Subcutaneous abdominal adipose tissue (tissue), 5 donors: ENCODE data around the gene GYS1.

Experiments used
- H3K27ac ChIP-seq: one replicate; pipeline ENCODE4 v1.7.0; 2013; ENCODE audit warnings: low read depth, mild to moderate bottlenecking, inconsistent platforms, low read length, moderate library complexity
- H3K27me3 ChIP-seq, 5 donors: one replicate each; pipeline ENCODE4 v1.7.0; 2013; ENCODE audit warnings: low read length in 5 of 5, inconsistent platforms in 1 of 5; ENCODE audit not compliant: control insufficient read depth in 5 of 5, insufficient read depth in 4 of 5
- H3K36me3 ChIP-seq, 5 donors: one replicate each; pipeline ENCODE4 v1.7.0; 2013; ENCODE audit warnings: low read length in 5 of 5; ENCODE audit not compliant: control insufficient read depth in 5 of 5, insufficient read depth in 5 of 5
- H3K4me1 ChIP-seq, 5 donors: one replicate each; pipeline ENCODE4 v1.7.0; 2013; ENCODE audit warnings: low read length in 5 of 5, mild to moderate bottlenecking in 3 of 5, moderate library complexity in 1 of 5; ENCODE audit not compliant: control insufficient read depth in 5 of 5, insufficient read depth in 5 of 5
- H3K4me3 ChIP-seq, 5 donors: one replicate each; pipeline ENCODE4 v1.7.0; 2013; ENCODE audit warnings: low read length in 5 of 5, low read depth in 1 of 5
- H3K9ac ChIP-seq, 5 donors: one replicate each; pipeline ENCODE4 v1.7.0; 2013; ENCODE audit warnings: low read length in 5 of 5, mild to moderate bottlenecking in 4 of 5, moderate library complexity in 3 of 5
- H3K9me3 ChIP-seq, 5 donors: one replicate each; pipeline ENCODE4 v1.7.0; 2013; ENCODE audit warnings: low read length in 5 of 5; ENCODE audit not compliant: control insufficient read depth in 5 of 5
- donor health status: healthy.
- donor health status: healthy.
- donor health status: healthy.
- donor health status: healthy.
- donor health status: healthy.

GYS1 gene

GRCh38 chr19:48989701-48990291, 3.3 kb downstream of the GYS1 start:
- Histone ChIP-seq H3K9me3 (no peaks in the 10 kb centered on the region), H3K27me3 (no peaks in the 10 kb centered on the region), H3K27ac (peak overlapping the region; percentile 98), H3K4me3 (peak overlapping the region in 1 of 5 donors; percentile 53), H3K4me1 (peaks cover 6 to 64% (median 54%) of the 10 kb centered on the region in 5 donors), H3K9ac (no peak overlapping the region), H3K36me3 (peaks cover 0 to 38% (median 29%) of the 10 kb centered on the region in 5 donors)

- peaks cover 4 to 57% (median 46%) of the 10 kb centered on the region in 5 donors for H3K4me1 ChIP-seq
- no peak overlapping the region for H3K27ac ChIP-seq
- peak overlapping the region in 1 of 5 donors; percentile 11 for H3K9ac ChIP-seq
- H3K4me3 ChIP-seq, result no peak overlapping the region
- H3K27me3 ChIP-seq, result no peaks in the 10 kb centered on the region
- H3K36me3 ChIP-seq, result peaks cover 0 to 40% (median 32%) of the 10 kb centered on the region in 5 donors
- H3K9me3 ChIP-seq, result no peaks in the 10 kb centered on the region
Observed at GRCh38 chr19:48988860-48989259, 4.2 kb downstream of the GYS1 start.

DNA sequence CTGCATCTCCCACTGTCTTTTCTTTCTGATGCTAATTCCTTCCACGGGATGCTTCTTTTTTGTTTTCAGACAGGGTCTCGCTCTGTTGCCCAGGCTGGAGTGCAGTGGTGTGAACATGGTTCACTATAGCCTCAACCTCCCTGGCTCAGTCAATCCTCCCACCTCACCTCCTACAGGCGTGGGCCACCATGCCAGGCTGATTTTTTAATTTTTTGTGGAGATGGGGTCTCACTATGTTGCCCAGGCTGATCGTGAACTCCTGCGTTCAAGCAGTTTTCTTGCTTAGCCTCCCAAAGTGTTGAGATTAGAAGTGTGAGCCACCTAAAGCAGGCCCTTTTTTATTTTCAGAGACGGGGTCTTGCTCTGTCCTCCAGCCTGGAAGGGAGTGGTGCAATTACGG, 4.8 kb downstream of the GYS1 start:
- Histone ChIP-seq H3K27me3 (no peaks in the 10 kb centered on the region), H3K4me1 (peaks cover 2 to 56% (median 44%) of the 10 kb centered on the region in 5 donors), H3K4me3 (no peak overlapping the region), H3K9me3 (no peaks in the 10 kb centered on the region), H3K36me3 (peaks cover 3 to 46% (median 38%) of the 10 kb centered on the region in 5 donors), H3K9ac (no peak overlapping the region), H3K27ac (no peak overlapping the region)

GRCh38 chr19:48987323-48987722, 5.8 kb downstream of the GYS1 start:
- no peak overlapping the region for H3K4me3 ChIP-seq
- H3K9ac ChIP-seq, result no peak overlapping the region
- H3K27me3 ChIP-seq, result no peaks in the 10 kb centered on the region
- no peaks in the 10 kb centered on the region for H3K9me3 ChIP-seq
- H3K4me1 ChIP-seq, result peaks cover 2 to 48% (median 36%) of the 10 kb centered on the region in 5 donors
- peaks cover 3 to 54% (median 48%) of the 10 kb centered on the region in 5 donors for H3K36me3 ChIP-seq
- H3K27ac ChIP-seq, result no peak overlapping the region

GRCh38 chr19:48986211-48986610, 6.9 kb downstream of the GYS1 start:
- Histone ChIP-seq H3K27ac (peak overlapping the region; percentile 23), H3K36me3 (peaks cover 3 to 65% (median 59%) of the 10 kb centered on the region in 5 donors)

GRCh38 chr19:48985711-48986110, 7.4 kb downstream of the GYS1 start:
- Histone ChIP-seq H3K9me3 (no peaks in the 10 kb centered on the region), H3K4me1 (peaks cover 0 to 32% (median 20%) of the 10 kb centered on the region in 5 donors), H3K27me3 (no peaks in the 10 kb centered on the region), H3K9ac (no peak overlapping the region), H3K27ac (peak overlapping the region; percentile 23), H3K4me3 (no peak overlapping the region), H3K36me3 (peaks cover 3 to 66% (median 59%) of the 10 kb centered on the region in 5 donors)

More at GRCh38 chr19:48986211-48986610, 6.9 kb downstream of the GYS1 start:
- Histone ChIP-seq H3K9me3 (no peaks in the 10 kb centered on the region), H3K4me3 (no peak overlapping the region), H3K27me3 (no peaks in the 10 kb centered on the region), H3K4me1 (peaks cover 0 to 37% (median 25%) of the 10 kb centered on the region in 5 donors), H3K9ac (no peak overlapping the region)

DNA sequence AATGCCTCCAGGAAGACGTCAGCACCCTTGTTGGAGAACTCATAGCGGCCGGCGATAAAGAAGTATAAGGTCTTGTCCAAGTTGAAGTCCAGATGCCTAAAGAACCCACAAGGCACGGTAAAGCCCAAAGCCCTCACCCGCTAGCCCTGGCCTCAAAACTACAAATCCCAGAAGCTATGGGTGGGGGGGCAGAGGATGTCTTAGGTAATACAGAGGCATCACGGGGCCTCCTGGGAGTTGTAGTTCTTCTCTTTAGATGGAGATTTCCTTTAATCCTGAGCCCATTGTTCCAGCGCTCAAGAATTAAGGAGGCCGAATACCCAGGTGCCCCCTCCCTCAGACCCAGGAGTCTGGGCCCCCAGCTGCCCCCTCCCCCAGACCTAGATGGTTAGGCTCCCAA, 10.8 kb downstream of the GYS1 start:
- Histone ChIP-seq H3K9ac (no peak overlapping the region), H3K9me3 (no peaks in the 10 kb centered on the region), H3K4me3 (no peak overlapping the region), H3K27ac (no peak overlapping the region), H3K36me3 (peaks cover 3 to 68% (median 60%) of the 10 kb centered on the region in 5 donors), H3K27me3 (no peaks in the 10 kb centered on the region), H3K4me1 (peaks cover 0 to 15% (median 9%) of the 10 kb centered on the region in 5 donors)

DNA sequence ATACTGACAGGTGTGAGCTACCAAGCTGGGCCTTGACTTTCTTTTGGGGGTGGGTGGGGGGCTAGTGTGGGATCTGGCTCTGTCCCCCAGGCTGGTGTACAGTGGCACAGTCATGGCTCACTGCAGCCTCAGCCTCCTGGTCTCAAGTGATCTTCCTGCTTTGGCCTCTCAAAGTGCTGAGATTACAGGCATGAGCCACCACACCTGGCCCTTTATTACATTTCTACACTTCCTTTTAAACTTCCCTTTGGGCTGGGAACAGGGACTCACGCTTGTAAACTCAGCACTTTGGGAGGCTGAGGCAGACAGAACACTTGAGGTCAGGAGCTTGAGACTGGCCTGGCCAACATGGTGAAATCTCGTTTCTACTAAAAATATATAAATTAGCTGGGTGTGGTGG, 16.0 kb downstream of the GYS1 start:
- Histone ChIP-seq H3K27me3 (no peaks in the 10 kb centered on the region), H3K36me3 (peaks cover 0 to 64% (median 47%) of the 10 kb centered on the region in 5 donors), H3K27ac (no peak overlapping the region), H3K9ac (no peak overlapping the region), H3K4me1 (peaks cover 0 to 4% (median 0%) of the 10 kb centered on the region in 5 donors), H3K9me3 (no peaks in the 10 kb centered on the region), H3K4me3 (no peak overlapping the region)

DNA sequence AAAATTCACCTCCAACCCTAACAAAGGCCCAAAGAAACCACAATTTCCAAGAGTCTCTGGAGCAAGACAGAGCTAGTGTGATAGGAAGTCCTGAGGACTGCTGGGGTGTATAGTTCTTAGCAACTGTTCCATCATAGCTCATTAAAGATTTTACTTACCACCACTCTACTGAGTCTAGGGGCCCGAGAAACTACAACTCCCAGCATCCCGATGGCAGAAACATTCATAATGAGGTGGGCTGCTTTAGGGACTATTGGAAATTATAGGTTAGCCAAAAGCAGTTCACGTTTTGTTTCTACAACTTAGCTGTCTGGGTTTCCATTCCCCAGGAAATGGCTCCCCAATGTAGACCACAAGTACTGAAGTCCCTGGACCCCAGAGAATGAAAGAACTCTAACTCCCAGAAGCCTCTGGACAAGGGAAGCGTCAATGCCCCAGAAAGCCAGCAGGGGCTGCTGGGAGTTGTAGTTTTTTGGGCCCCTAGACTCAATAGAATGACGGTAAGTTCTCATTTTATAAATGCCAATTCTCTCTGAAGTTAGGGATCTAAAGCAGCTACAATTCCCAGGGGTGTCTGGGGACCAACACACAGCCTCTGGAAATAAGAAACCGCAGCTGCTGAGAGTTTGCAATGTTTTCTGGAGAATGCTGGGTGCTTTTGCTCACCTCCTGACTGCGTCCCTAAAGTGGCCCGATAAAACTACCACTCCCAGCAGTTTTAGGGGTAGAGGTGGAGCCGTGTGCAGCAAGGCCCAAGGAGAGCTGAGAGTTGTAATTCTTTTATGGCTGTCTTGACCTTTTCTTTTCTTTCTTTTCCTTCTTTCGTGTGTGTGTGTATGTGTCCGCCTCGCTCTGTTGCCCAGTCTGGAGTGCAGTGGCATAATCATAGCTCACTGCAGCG, 16.9 kb downstream of the GYS1 start:
- H3K9ac ChIP-seq, result no peak overlapping the region
- H3K36me3 ChIP-seq, result peaks cover 0 to 61% (median 38%) of the 10 kb centered on the region in 5 donors
- H3K4me3 ChIP-seq, result no peak overlapping the region
- no peaks in the 10 kb centered on the region for H3K9me3 ChIP-seq
- H3K27me3 ChIP-seq, result no peaks in the 10 kb centered on the region
- no peak overlapping the region for H3K27ac ChIP-seq
- H3K4me1 ChIP-seq, result peaks cover 0 to 4% (median 0%) of the 10 kb centered on the region in 5 donors

DNA sequence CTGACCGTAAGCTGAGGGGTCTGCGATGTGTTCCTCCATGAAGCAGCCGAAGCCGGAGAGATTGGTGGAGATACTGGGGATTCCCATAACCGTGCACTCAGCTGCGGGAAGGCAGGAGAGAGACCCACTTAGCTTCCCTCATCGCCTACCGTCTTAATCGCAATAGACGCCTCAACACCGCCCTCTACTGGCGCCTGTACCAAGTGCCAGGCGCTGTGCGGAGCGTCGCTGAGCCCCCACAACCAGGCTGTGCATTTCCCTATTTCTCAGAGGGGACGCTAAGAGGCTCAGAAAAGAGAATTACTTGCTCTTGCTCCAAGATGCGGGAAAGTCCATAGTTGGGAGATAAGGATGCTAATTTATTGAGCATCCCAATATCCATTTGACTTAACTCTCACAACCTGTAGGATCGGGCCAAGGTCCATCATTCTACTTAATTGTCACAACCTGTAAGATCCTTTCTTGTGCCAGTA, 22.1 kb downstream of the GYS1 start:
- no peak overlapping the region for H3K27ac ChIP-seq

More for the DNA sequence above, 22.1 kb downstream of the GYS1 start:
- H3K4me1 ChIP-seq, result peaks cover 6 to 49% (median 45%) of the 10 kb centered on the region in 5 donors
- no peaks in the 10 kb centered on the region for H3K27me3 ChIP-seq
- H3K9me3 ChIP-seq, result no peaks in the 10 kb centered on the region
- peaks cover 0 to 72% (median 42%) of the 10 kb centered on the region in 5 donors for H3K36me3 ChIP-seq
- no peak overlapping the region for H3K9ac ChIP-seq
- H3K4me3 ChIP-seq, result no peak overlapping the region
